ENCODE results near the gene NPAT. TPM values are rescaled to one million over a fixed set of nuclear protein-coding genes. Genes with fewer than 3 reads are reported as not detected.

NPAT gene
- total RNA-seq, 1 donor from 2014 or later, result 16.7 TPM

GRCh38 chr11:108154591-108154990 lies 67.8 kb downstream of the NPAT start:
- Histone ChIP-seq H3K27ac (no peak overlapping the region), H3K27me3 (ENCODE audit: low read depth) (no peaks in the 10 kb centered on the region), H3K4me3 (no peak overlapping the region), H3K9me3 (no peaks in the 10 kb centered on the region), H3K4me1 (no peaks in the 10 kb centered on the region), H3K36me3 (peaks cover 79% of the 10 kb centered on the region)
- ATAC-seq, result no peak
- TF ChIP-seq CTCF (IDR thresholded peaks at IDR 0.05), result no peak
- no peak for DNase-seq
- intact Hi-C loops (cut with DNase I), result no loop called here

- H3K9me3 ChIP-seq, result no peaks in the 10 kb centered on the region
- peaks cover 97% of the 10 kb centered on the region for H3K36me3 ChIP-seq
- DNase-seq (no peak), ATAC-seq (no peak)
- no peak for TF ChIP-seq CTCF (IDR thresholded peaks at IDR 0.05)
- H3K4me3 ChIP-seq, result no peak overlapping the region
- H3K27me3 ChIP-seq (ENCODE audit: low read depth), result no peaks in the 10 kb centered on the region
- H3K27ac ChIP-seq, result no peak overlapping the region
- no peaks in the 10 kb centered on the region for H3K4me1 ChIP-seq
- intact Hi-C loops (cut with DNase I), result no loop called here
These were observed 73.9 kb downstream of the NPAT start for GRCh38 chr11:108148556-108148955.

- no peak for ATAC-seq
These were observed 75.3 kb downstream of the NPAT start for GRCh38 chr11:108147150-108147549.

GRCh38 chr11:108144615-108145014 lies 77.8 kb downstream of the NPAT start:
- DNase-seq (no peak), ATAC-seq (no peak)
- peaks cover 100% of the 10 kb centered on the region for H3K36me3 ChIP-seq
- no peak for TF ChIP-seq CTCF (IDR thresholded peaks at IDR 0.05)
- H3K27me3 ChIP-seq (ENCODE audit: low read depth), result no peaks in the 10 kb centered on the region
- intact Hi-C loops (cut with DNase I), result no loop called here
- H3K27ac ChIP-seq, result no peak overlapping the region
- H3K4me1 ChIP-seq, result no peaks in the 10 kb centered on the region
- no peaks in the 10 kb centered on the region for H3K9me3 ChIP-seq
- no peak overlapping the region for H3K4me3 ChIP-seq

More at GRCh38 chr11:108147150-108147549, 75.3 kb downstream of the NPAT start:
- intact Hi-C loops (cut with DNase I), result no loop called here
- TF ChIP-seq CTCF (IDR thresholded peaks at IDR 0.05), result no peak
- Histone ChIP-seq H3K4me3 (no peak overlapping the region), H3K27ac (no peak overlapping the region), H3K36me3 (peaks cover 100% of the 10 kb centered on the region), H3K4me1 (no peaks in the 10 kb centered on the region), H3K9me3 (no peaks in the 10 kb centered on the region), H3K27me3 (ENCODE audit: low read depth) (no peaks in the 10 kb centered on the region)
- DNase-seq, result no peak

- Histone ChIP-seq H3K36me3 (peaks cover 100% of the 10 kb centered on the region), H3K27me3 (ENCODE audit: low read depth) (no peaks in the 10 kb centered on the region), H3K27ac (no peak overlapping the region), H3K9me3 (no peaks in the 10 kb centered on the region), H3K4me3 (no peak overlapping the region), H3K4me1 (no peaks in the 10 kb centered on the region)
- DNase-seq (no peak), ATAC-seq (no peak)
- no peak for TF ChIP-seq CTCF (IDR thresholded peaks at IDR 0.05)
- intact Hi-C loops (cut with DNase I), result no loop called here
These were observed 80.1 kb downstream of the NPAT start for GRCh38 chr11:108142304-108142703.

GRCh38 chr11:108137212-108137611 lies 85.2 kb downstream of the NPAT start:
- TF ChIP-seq CTCF (IDR thresholded peaks at IDR 0.05), result no peak
- Histone ChIP-seq H3K4me1 (no peaks in the 10 kb centered on the region), H3K9me3 (no peaks in the 10 kb centered on the region), H3K27ac (no peak overlapping the region), H3K27me3 (ENCODE audit: low read depth) (no peaks in the 10 kb centered on the region), H3K4me3 (no peak overlapping the region), H3K36me3 (peaks cover 88% of the 10 kb centered on the region)
- ATAC-seq, result no peak
- intact Hi-C loops (cut with DNase I), result no loop called here
- no peak for DNase-seq
